Neutrophil (primary cell): ENCODE data around the gene CD44.

Experiments
- H3K27ac ChIP-seq: fragments of 200-600 bp; sonication (generic); 2 replicates; pipeline ENCODE4 v1.5.1; 2016; ENCODE audit warnings: mild to moderate bottlenecking, moderate library complexity
- H3K27me3 ChIP-seq: fragments of 200-600 bp; sonication (generic); 2 replicates; pipeline ENCODE4 v1.6.0; 2016; ENCODE audit warnings: mild to moderate bottlenecking
- H3K36me3 ChIP-seq: fragments of 200-600 bp; sonication (generic); 2 replicates; pipeline ENCODE4 v1.5.1; 2017
- H3K4me1 ChIP-seq, 2 experiments: fragments of 200-600 bp in 1 of 2; sonication (generic) in 1 of 2; 1 replicate in 1 of 2; 2 replicates in 1 of 2; pipeline versions ENCODE4 v1.5.1 to v1.6.1; 2013 to 2016; ENCODE audit warnings: low read depth in 1 of 2, low read length in 1 of 2, mild to moderate bottlenecking in 1 of 2, moderate library complexity in 1 of 2; ENCODE audit not compliant: control insufficient read depth in 1 of 2, insufficient read depth in 1 of 2
- H3K4me3 ChIP-seq, 2 experiments: fragments of 200-600 bp in 1 of 2; sonication (generic) in 1 of 2; 1 replicate in 1 of 2; 2 replicates in 1 of 2; pipeline ENCODE4 v1.5.1; 2013 to 2016; ENCODE audit warnings: low read depth in 1 of 2, low read length in 1 of 2, mild to moderate bottlenecking in 1 of 2, moderate library complexity in 1 of 2
- H3K9me3 ChIP-seq: fragments of 200-600 bp; sonication (generic); 2 replicates; pipeline ENCODE4 v1.5.1; 2016
- CTCF ChIP-seq: fragments of 200-600 bp; sonication (generic); IDR thresholded peaks from 2 replicates; pipeline ENCODE4 v1.5.1; 2016; ENCODE audit warnings: antibody characterized with exemption

CD44 gene

GRCh38 chr11:35234460-35235156 is 95.6 kb downstream of the CD44 start:
- no peak for TF ChIP-seq CTCF
- H3K27me3 ChIP-seq, result no peaks in the 10 kb centered on the region
- H3K4me3 ChIP-seq, result no peak overlapping the region
- peaks cover 22% of the 10 kb centered on the region for H3K36me3 ChIP-seq
- H3K4me1 ChIP-seq, result peaks cover 37 to 39% of the 10 kb centered on the region in 2 experiments
- H3K27ac ChIP-seq, result no peak overlapping the region
- no peaks in the 10 kb centered on the region for H3K9me3 ChIP-seq

GRCh38 chr11:35235157-35235468 is 96.1 kb downstream of the CD44 start:
- H3K27ac ChIP-seq, result no peak overlapping the region
- H3K9me3 ChIP-seq, result no peaks in the 10 kb centered on the region
- peaks cover 34 to 35% of the 10 kb centered on the region in 2 experiments for H3K4me1 ChIP-seq
- H3K36me3 ChIP-seq, result peaks cover 17% of the 10 kb centered on the region
- no peak for TF ChIP-seq CTCF
- no peaks in the 10 kb centered on the region for H3K27me3 ChIP-seq
- H3K4me3 ChIP-seq, result no peak overlapping the region

GRCh38 chr11:35235498-35235897 is 96.5 kb downstream of the CD44 start:
- H3K27me3 ChIP-seq, result no peaks in the 10 kb centered on the region
- no peaks in the 10 kb centered on the region for H3K9me3 ChIP-seq
- no peak for TF ChIP-seq CTCF
- H3K27ac ChIP-seq, result no peak overlapping the region
- no peak overlapping the region for H3K4me3 ChIP-seq
- peaks cover 31 to 32% of the 10 kb centered on the region in 2 experiments for H3K4me1 ChIP-seq
- peaks cover 13% of the 10 kb centered on the region for H3K36me3 ChIP-seq

GRCh38 chr11:35235936-35236666 is 97.1 kb downstream of the CD44 start:
- Histone ChIP-seq H3K36me3 (peaks cover 8% of the 10 kb centered on the region), H3K27ac (peak overlapping the region; percentile 58), H3K27me3 (no peaks in the 10 kb centered on the region), H3K9me3 (no peaks in the 10 kb centered on the region), H3K4me3 (no peak overlapping the region), H3K4me1 (peaks cover 28 to 30% of the 10 kb centered on the region in 2 experiments)
- TF ChIP-seq CTCF, result no peak

GRCh38 chr11:35236667-35237003 is 97.7 kb downstream of the CD44 start:
- peak overlapping the region; percentile 58 for H3K27ac ChIP-seq
- H3K36me3 ChIP-seq, result peaks cover 4% of the 10 kb centered on the region
- no peaks in the 10 kb centered on the region for H3K27me3 ChIP-seq
- H3K4me1 ChIP-seq, result peaks cover 28 to 30% of the 10 kb centered on the region in 2 experiments
- H3K9me3 ChIP-seq, result no peaks in the 10 kb centered on the region
- peak overlapping the region in 1 of 2 experiments; percentile 23 for H3K4me3 ChIP-seq
- no peak for TF ChIP-seq CTCF
